Measurements from ENCODE around the gene RRP9.

GRCh38 chr3:51966016-51966415 lies 24.3 kb upstream of the RRP9 start:
- TF ChIP-seq, protein P1, sequence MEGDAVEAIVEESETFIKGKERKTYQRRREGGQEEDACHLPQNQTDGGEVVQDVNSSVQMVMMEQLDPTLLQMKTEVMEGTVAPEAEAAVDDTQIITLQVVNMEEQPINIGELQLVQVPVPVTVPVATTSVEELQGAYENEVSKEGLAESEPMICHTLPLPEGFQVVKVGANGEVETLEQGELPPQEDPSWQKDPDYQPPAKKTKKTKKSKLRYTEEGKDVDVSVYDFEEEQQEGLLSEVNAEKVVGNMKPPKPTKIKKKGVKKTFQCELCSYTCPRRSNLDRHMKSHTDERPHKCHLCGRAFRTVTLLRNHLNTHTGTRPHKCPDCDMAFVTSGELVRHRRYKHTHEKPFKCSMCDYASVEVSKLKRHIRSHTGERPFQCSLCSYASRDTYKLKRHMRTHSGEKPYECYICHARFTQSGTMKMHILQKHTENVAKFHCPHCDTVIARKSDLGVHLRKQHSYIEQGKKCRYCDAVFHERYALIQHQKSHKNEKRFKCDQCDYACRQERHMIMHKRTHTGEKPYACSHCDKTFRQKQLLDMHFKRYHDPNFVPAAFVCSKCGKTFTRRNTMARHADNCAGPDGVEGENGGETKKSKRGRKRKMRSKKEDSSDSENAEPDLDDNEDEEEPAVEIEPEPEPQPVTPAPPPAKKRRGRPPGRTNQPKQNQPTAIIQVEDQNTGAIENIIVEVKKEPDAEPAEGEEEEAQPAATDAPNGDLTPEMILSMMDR (IDR thresholded peaks at IDR 0.05; ENCODE audit: poor library complexity, severe bottlenecking) = no peak
- no peak for TF ChIP-seq POLR2AphosphoS5 (IDR thresholded peaks at IDR 0.05)
